Stimulated activated CD4-positive, alpha-beta T cell treated with anti-CD3 and anti-CD28 coated beads, TNF-alpha, amount 100 ng/mL, for 1 hour (primary cell): ENCODE data around the gene OLFM1.
"Not testable (repeated sequence)": the region's sequence is repeated elsewhere in the genome, so short reads cannot be mapped to it uniquely, and the experiment has no call there.

Experiments used
- DNase-seq, 3 donors: peaks; one replicate each; pipeline ENCODE4 v3.0.0-alpha.2; 2020; ENCODE audit warnings: low read depth in 3 of 3, low spot score in 1 of 3

Gene OLFM1

DNA sequence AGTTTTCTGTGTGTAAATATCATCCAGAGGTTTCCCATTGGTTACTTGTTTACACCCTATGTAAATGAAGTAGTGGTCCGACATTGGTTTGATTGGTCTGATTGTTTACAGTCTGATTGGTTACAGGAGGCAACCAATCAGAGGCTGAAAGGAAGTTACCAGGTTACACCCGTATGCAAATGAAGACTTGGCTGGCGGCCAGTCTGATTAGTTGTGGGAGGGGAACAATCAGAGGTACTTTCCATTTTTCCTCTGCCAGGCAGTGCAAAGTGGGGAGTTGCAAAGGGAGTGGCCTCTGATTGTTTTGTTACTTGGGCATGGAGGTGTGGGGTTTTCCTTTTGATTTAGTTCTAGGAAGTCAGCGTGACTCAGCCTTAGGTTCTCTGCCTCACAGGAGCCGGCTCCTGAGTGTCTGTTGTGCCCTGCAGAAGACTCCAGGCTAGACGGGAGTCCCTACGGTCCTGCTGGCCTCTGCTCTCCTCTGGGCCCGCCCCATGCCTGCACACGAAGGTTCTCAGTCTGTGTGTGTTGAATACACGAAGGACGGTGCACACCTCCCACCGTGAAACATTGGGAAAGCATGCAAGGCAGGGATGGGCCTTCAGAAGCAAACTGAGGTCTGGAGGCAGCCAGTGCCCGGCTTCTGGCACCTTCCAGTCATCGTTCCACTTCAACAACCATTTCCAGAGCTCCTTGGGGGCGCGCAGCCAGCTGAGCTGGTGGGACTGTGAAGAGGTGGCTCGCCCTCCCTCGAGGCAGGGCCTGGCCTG is 42.9 kb downstream of the OLFM1 start:
- DNase-seq = no peak

DNA sequence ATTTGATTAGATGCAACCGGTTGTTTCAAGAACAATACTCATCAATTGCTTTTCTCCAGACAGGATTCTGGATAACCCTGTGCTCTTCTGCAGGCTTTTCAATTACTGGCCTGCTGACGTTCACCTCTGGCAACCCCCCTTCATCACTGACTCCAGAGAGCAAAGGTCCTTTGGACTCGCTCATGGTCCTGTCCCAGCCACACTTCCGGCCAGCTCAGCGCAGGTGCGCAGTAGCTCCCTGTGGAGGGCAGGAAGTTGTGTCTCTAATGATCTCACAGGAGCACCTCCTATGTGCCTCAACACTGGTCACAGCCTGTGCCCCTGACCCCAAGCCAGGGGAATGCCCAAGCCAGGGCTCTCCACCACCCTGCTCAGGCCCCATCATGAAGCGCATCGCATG is 44.0 kb downstream of the OLFM1 start:
- DNase-seq = no peak

- no peak for DNase-seq
These were observed 44.5 kb downstream of the OLFM1 start for GRCh38 chr9:135132008-135132407.

GRCh38 chr9:135134268-135135022 is 47.0 kb downstream of the OLFM1 start:
- DNase-seq = no peak

- DNase-seq = no peak
These were observed 47.9 kb downstream of the OLFM1 start for GRCh38 chr9:135135171-135135928.

- no peak for DNase-seq
These were observed 48.5 kb downstream of the OLFM1 start for GRCh38 chr9:135135929-135136315.

DNA sequence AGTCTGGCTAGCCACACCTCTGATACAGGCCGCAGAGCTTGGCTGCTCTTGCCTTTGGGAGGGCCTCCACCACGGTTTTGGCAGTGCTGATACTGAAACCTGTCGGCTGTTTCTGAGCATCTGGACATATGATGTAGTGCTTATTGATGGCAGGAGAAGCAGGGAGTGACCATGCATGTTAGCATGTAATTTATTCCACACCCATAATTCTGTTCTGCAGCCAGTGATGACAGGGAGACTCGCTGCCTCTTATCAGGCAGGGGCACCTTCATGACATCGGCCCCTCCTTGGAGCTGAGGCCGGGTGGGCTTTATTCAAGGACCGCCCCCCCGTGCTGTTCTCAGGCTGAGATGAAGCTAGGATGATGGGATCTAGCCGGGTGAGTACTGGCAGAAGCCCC is 49.0 kb downstream of the OLFM1 start:
- DNase-seq = no peak

DNA sequence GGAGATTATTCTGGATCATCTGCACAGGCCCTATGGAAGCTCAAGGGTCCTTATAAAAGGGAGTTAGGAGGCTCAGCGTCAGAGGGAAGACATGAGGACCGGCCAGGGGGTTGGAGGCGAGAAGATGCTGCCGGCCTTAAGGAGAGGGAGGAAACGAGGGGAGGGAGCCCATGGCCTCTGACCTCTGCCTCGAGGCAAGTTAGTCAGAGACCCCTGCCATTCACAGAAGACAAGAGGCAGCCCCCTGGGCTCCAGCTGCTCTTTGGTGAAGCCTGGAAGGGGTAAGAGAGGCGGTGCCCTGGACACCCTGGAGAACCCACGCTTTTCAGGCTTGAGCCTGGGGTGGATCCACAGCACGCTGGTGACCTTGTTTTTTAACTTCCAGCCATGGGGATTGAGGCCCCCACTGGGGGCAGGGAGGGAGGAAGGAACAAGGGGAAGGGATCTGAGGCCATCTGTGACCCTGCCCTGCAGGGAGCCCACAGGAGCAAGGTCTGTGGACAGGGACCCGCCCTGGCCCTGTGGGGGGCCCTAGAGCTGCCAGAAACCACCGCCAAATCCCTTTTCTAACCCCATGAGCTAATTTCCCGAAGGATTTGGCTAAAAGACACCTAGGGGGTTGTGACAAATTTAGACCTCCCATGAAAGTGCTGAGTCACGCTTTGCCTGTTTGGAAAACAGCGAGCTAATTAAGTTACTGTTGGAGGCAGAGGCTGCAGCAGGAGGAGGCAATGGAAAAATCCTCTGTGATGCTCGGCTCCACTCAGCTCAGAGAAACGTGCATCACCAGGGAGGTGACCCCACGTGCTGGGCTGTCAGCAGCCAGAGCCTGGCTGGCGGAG is 49.7 kb downstream of the OLFM1 start:
- no peak for DNase-seq

GRCh38 chr9:135138078-135138855 is 50.8 kb downstream of the OLFM1 start:
- no peak for DNase-seq

- DNase-seq = no peak
These were observed 52.0 kb downstream of the OLFM1 start for GRCh38 chr9:135139366-135139959.

GRCh38 chr9:135141183-135141774 is 53.8 kb downstream of the OLFM1 start:
- DNase-seq = no peak

- DNase-seq = no peak
These were observed 57.2 kb downstream of the OLFM1 start for GRCh38 chr9:135144581-135145170.

GRCh38 chr9:135145312-135145711 is 57.8 kb downstream of the OLFM1 start:
- DNase-seq = no peak

DNA sequence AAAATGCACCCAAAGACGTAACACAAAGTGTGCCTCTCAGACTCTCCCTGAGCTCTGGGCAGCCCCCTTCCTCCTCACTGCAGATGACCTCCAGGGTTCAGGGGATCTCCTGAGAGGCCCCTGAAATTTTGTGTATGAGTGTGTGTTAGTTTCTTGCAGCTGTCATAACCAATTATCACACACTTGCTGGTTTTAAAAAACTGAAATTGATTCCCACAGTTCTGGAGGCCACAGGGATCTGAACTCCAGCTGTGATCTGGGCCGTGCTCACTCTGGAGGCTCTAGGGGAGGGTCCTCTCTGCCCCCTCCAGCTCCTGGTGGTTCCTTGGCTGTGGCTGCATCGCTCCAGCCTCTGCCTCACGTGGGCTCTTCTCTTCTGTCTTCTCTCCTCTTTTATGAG is 58.8 kb downstream of the OLFM1 start:
- no peak for DNase-seq

DNA sequence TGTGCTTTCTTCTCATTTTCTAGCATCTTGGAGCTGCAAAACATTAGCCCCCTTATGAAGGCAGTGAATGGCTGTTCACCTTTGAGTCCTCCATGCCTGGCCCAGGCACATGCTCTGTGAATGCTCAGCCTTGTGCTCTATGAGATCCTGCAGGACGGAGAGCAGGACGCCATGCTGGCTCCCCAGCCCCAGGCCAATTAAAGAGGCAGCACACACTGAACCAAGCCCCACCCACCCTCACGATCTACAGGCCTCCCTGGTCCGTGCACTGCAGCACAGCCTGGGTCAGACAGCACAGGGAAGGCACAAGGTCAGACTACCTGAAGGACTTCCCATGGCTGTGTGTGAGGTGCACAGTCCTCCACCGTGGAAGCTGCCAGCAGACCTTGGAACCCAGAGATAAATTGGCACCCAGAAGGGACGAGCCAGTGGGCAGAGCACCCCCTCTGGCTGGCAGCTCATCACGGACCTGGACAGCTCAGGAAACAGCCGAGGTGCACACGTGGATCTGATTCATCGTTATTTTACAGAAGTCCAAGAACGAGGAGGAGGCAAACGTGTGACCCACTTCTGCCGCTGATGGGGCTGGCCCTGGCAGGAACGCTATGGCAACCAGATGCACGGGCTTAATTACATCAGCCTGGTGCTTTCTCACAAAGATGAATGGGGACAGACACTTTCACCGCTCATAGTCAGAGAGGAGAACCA is 59.5 kb downstream of the OLFM1 start:
- DNase-seq = no peak

- no peak for DNase-seq
These were observed 60.0 kb downstream of the OLFM1 start for GRCh38 chr9:135147474-135147805.

DNA sequence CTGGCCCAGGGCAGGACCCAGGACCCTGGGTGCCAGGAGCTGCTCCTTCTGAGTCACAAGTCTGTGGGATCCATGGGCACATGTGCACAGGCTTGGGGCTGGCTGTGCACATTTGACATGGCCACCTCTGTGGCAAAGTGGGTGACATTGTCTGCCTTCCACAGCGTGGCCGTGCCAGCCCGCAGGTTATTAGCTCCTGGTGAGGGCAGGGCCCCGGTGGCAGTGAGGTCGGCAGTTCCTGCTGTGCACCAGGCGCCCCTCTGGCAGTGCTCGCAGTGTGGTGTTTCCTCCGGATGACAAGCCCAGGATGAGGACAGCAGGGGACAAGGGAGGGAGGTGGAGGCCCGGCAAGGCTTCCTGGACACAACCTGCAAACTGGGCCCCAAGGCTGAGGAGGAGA is 60.5 kb downstream of the OLFM1 start:
- DNase-seq = no peak

DNA sequence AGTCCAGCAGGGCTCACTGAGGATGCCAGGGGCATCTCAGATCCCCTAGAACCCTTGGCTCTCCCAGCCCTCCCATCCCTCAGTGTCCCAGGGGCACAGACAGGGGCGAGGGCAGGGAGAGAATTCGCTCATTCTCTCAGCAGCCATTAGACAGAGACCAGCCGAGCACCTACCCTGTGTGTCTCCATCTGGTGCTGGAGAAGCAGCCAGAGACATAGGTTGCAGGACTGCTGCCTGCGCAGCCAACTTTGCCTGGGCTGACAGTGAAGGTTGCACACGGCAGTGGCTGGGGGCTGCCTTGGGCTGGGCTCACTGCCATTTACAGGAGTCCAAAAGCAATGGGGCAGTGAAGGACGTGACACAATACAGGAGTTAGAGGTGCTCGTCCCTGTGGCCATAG is 60.9 kb downstream of the OLFM1 start:
- no peak for DNase-seq

- not testable (repeated sequence) for DNase-seq
These were observed 62.4 kb downstream of the OLFM1 start for GRCh38 chr9:135149901-135150300.
